GM18502 (cell line): ENCODE results near the gene PANK3.
"Not testable (repeated sequence)": the region's sequence is repeated elsewhere in the genome, so short reads cannot be mapped to it uniquely, and the experiment has no call there.

ENCODE experiments used
- ATAC-seq: cut with Tn5 transposase; IDR thresholded peaks from one replicate; pipeline ENCODE4 v1.9.1; 2021; ENCODE audit warnings: mild to moderate bottlenecking; ENCODE audit not compliant: unreplicated experiment, poor library complexity

Gene PANK3

GRCh38 chr5:168562279-168562678 is 16.9 kb downstream of the PANK3 start:
- no peak for ATAC-seq

GRCh38 chr5:168557389-168557788 is 21.8 kb downstream of the PANK3 start:
- ATAC-seq = no peak

- no peak for ATAC-seq
These were observed 25.6 kb downstream of the PANK3 start for GRCh38 chr5:168553377-168554130.

GRCh38 chr5:168552146-168552545 is 27.0 kb downstream of the PANK3 start:
- no peak for ATAC-seq

GRCh38 chr5:168550656-168551055 is 28.5 kb downstream of the PANK3 start:
- ATAC-seq = no peak

- ATAC-seq = no peak
These were observed 29.6 kb downstream of the PANK3 start for GRCh38 chr5:168549554-168549953.

- ATAC-seq = no peak
These were observed 42.0 kb downstream of the PANK3 start for GRCh38 chr5:168537176-168537575.

GRCh38 chr5:168534351-168534750 is 44.8 kb downstream of the PANK3 start:
- ATAC-seq = not testable (repeated sequence)

- ATAC-seq = no peak
These were observed 46.9 kb downstream of the PANK3 start for GRCh38 chr5:168531987-168532864.

GRCh38 chr5:168531191-168531590 is 48.0 kb downstream of the PANK3 start:
- ATAC-seq = no peak

- ATAC-seq = no peak
These were observed 48.5 kb downstream of the PANK3 start for GRCh38 chr5:168530621-168531150.

- no peak for ATAC-seq
These were observed 49.6 kb downstream of the PANK3 start for GRCh38 chr5:168529374-168530234.

GRCh38 chr5:168528521-168529373 is 50.4 kb downstream of the PANK3 start, which contains the start of gene FBLL1:
Gene FBLL1 (plus strand): TSS chr5:168529305. CDS start chr5:168529505, 200 bp downstream.
- ATAC-seq = no peak

GRCh38 chr5:168527756-168528295 is 51.3 kb downstream of the PANK3 start:
- ATAC-seq = no peak

- no peak for ATAC-seq
These were observed 53.3 kb downstream of the PANK3 start for GRCh38 chr5:168525856-168526255.

- ATAC-seq = no peak
These were observed 65.2 kb downstream of the PANK3 start for GRCh38 chr5:168513861-168514428.

- ATAC-seq = no peak
These were observed 76.5 kb downstream of the PANK3 start for GRCh38 chr5:168502563-168503237.
